Fibroblast of lung (primary cell): Measurements from ENCODE around the gene AK4.

Experiments used
- EZH2 ChIP-seq: IDR thresholded peaks from 2 replicates; pipeline ENCODE4 v1.5.1; 2012; ENCODE audit warnings: low read length, control low read depth, mild to moderate bottlenecking; ENCODE audit errors: missing control alignments
- TF ChIP-seq, protein P1 (sequence below), 2 donors: IDR thresholded peaks in 1 of 2; conservative IDR thresholded peaks in 1 of 2; 1 replicate in 1 of 2; 2 replicates in 1 of 2; pipeline ENCODE4 v1.5.1; 2011 to 2012; ENCODE audit warnings: low read length in 2 of 2, control low read depth in 1 of 2, inconsistent platforms in 1 of 2, low read depth in 1 of 2, mild to moderate bottlenecking in 1 of 2

- TF ChIP-seq, protein P1, sequence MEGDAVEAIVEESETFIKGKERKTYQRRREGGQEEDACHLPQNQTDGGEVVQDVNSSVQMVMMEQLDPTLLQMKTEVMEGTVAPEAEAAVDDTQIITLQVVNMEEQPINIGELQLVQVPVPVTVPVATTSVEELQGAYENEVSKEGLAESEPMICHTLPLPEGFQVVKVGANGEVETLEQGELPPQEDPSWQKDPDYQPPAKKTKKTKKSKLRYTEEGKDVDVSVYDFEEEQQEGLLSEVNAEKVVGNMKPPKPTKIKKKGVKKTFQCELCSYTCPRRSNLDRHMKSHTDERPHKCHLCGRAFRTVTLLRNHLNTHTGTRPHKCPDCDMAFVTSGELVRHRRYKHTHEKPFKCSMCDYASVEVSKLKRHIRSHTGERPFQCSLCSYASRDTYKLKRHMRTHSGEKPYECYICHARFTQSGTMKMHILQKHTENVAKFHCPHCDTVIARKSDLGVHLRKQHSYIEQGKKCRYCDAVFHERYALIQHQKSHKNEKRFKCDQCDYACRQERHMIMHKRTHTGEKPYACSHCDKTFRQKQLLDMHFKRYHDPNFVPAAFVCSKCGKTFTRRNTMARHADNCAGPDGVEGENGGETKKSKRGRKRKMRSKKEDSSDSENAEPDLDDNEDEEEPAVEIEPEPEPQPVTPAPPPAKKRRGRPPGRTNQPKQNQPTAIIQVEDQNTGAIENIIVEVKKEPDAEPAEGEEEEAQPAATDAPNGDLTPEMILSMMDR (conservative IDR thresholded peaks at IDR 0.05 in 1 of 2, IDR thresholded peaks at IDR 0.05 in 1 of 2; ENCODE audit: low read depth in 1 of 2, low read length in 2 of 2): no peak
- TF ChIP-seq EZH2: no peak
Observed at GRCh38 chr1:65198096-65198495, 50.1 kb downstream of the AK4 start.
